SW480 (cell line): ENCODE measurements around the gene PYHIN1.

ENCODE experiments used
- DNase-seq: peaks from one replicate; pipeline ENCODE4 v3.0.0-alpha.2; 2016; ENCODE audit warnings: low spot score

The PYHIN1 gene

DNA sequence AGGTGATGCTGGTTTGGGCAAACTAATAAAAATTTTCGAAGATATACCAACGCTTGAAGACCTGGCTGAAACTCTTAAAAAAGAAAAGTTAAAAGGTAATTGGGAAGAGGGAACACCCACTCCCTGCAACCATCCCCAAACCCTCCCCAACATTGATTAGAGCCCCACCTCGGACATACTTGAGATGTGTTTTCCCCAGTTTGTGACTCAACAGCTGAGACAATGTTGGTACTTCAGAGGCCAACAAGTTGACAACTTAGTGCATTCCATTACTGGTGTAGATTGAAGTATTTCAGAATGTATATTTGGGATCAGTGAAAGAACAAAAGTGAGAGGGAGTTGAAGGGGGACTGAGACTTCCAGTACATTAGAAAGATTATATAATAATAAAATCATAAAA, 83.5 kb downstream of the PYHIN1 start:
- no peak for DNase-seq

DNA sequence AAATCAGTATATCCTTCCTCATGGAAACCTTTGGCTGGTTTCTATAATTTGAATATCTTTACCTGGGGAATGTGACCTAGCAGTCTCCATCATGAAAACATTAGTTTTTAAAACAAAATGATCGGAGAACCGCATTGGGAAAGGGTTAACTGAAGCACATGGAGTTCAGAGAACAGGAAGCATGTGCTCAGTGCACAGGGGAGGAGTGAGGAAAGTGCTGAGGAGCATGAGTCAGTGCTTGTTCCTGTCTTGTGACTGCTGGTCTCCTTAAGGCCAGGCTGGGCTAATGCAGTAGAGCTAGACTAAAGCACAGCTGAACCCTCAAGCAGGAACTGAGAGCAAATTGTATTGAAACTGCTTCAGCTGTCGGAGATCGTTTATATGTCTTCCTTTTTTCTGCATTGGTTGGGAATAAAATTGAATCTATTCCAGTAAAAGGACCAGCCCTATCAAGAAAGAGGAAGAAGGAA, 84.1 kb downstream of the PYHIN1 start:
- DNase-seq = no peak

DNA sequence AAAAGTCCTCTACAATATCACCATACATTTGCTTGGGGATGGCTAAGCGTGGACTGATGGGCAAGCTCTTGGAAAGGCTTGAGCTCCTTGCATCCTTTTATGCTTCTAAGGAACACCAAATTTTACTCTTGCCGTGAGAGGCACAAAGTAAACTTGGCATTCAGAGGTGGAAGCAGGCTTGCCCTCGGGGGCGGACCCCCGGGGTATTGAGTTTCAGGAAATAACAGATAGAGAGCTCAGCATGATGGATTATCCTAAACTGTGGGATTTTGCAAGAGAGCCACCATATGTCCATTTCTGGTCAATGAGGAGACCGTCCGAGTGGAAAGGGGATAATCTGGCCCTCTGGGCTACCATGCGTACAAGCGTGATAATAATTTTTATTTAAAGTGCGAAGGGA, 92.4 kb downstream of the PYHIN1 start:
- no peak for DNase-seq

DNA sequence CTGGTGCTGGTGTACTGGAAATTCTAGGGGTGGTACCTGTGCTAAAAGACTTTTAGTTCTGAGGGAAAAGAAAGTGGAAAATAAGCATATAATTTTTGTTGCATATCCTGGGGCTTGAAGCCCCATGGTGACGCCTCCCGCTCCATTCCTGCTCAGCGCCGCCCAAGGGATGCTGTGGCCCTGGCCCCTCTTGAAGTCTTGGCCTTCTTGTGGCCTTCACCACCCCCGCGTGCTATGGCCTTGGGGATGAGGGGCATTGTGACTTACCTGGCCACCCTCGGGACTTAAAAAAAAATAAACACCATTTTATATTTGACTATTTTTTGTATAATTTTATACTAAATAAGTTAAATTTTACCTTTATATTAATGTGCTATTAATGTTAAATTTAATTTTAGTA, 93.7 kb downstream of the PYHIN1 start:
- DNase-seq = no peak
